Cardiac muscle cell (in vitro differentiated cells and primary cell): ENCODE data around the gene ANKRD40. TPM values are rescaled to one million over a fixed set of nuclear protein-coding genes. Genes with fewer than 3 reads are reported as not detected.
"Not testable (repeated sequence)": the region's sequence is repeated elsewhere in the genome, so short reads cannot be mapped to it uniquely, and the experiment has no call there.

Experiments
- DNase-seq, 2 donors: peaks; one replicate each; pipeline versions ENCODE4 v3.0.0 to v3.0.0-alpha.2; 2010 to 2017; ENCODE audit warnings: low read depth in 1 of 2, low spot score in 1 of 2
- H3K27ac ChIP-seq: fragments of 200-600 bp; sonication (generic); 2 replicates; pipeline ENCODE4 v1.5.1; 2016
- H3K27me3 ChIP-seq: fragments of 200-600 bp; sonication (generic); 2 replicates; pipeline ENCODE4 v1.6.0; 2016; ENCODE audit warnings: control low read depth
- H3K36me3 ChIP-seq: fragments of 200-600 bp; sonication (generic); 2 replicates; pipeline ENCODE4 v1.5.1; 2016; ENCODE audit warnings: control low read depth
- H3K4me1 ChIP-seq: fragments of 200-600 bp; sonication (generic); 2 replicates; pipeline ENCODE4 v1.8.1; 2017; ENCODE audit warnings: low read depth, mild to moderate bottlenecking, mixed run types
- H3K4me3 ChIP-seq: fragments of 200-600 bp; sonication (generic); 2 replicates; pipeline ENCODE4 v1.5.1; 2016; ENCODE audit warnings: mild to moderate bottlenecking
- H3K9me3 ChIP-seq: fragments of 200-600 bp; sonication (generic); 2 replicates; pipeline ENCODE4 v1.5.1; 2017; ENCODE audit warnings: low read depth, mild to moderate bottlenecking, control low read depth
- polyA plus RNA-seq: library from polyadenylated mRNA; unstranded; fragments of >200 nt; fragmentation: Nextera tagmentation; extraction: Ambion mirVana; gene quantifications from 2 replicates; pipeline ENCODE4 v1.2.1, GENCODE V29; 2016
- total RNA-seq: library from RNA; depleted of rRNA; stranded (reverse); fragments of >200 nt; gene quantifications from 2 replicates; pipeline ENCODE4 v1.2.3, GENCODE V29; 2016
- TF ChIP-seq, protein P1 (sequence below): IDR thresholded peaks from 2 replicates; pipeline ENCODE4 v1.5.1; 2012; ENCODE audit warnings: low read depth, mild to moderate bottlenecking, low read length

The ANKRD40 gene
- total and polyA plus RNA-seq, 2 experiments from 2014 or later = 12.3 to 23.6 TPM

- TF ChIP-seq, protein P1, sequence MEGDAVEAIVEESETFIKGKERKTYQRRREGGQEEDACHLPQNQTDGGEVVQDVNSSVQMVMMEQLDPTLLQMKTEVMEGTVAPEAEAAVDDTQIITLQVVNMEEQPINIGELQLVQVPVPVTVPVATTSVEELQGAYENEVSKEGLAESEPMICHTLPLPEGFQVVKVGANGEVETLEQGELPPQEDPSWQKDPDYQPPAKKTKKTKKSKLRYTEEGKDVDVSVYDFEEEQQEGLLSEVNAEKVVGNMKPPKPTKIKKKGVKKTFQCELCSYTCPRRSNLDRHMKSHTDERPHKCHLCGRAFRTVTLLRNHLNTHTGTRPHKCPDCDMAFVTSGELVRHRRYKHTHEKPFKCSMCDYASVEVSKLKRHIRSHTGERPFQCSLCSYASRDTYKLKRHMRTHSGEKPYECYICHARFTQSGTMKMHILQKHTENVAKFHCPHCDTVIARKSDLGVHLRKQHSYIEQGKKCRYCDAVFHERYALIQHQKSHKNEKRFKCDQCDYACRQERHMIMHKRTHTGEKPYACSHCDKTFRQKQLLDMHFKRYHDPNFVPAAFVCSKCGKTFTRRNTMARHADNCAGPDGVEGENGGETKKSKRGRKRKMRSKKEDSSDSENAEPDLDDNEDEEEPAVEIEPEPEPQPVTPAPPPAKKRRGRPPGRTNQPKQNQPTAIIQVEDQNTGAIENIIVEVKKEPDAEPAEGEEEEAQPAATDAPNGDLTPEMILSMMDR = no peak
- no peaks in the 10 kb centered on the region for H3K36me3 ChIP-seq
- DNase-seq = no peak
- no peaks in the 10 kb centered on the region for H3K9me3 ChIP-seq
- no peaks in the 10 kb centered on the region for H3K27me3 ChIP-seq
- no peak overlapping the region for H3K27ac ChIP-seq
- H3K4me1 ChIP-seq = peaks cover 5% of the 10 kb centered on the region
- no peak overlapping the region for H3K4me3 ChIP-seq
These were observed 24.8 kb downstream of the ANKRD40 start for GRCh38 chr17:50682938-50683337.

- TF ChIP-seq, protein P1 = no peak
- Histone ChIP-seq H3K9me3 (no peaks in the 10 kb centered on the region), H3K27ac (no peak overlapping the region), H3K4me1 (peaks cover 5% of the 10 kb centered on the region), H3K27me3 (no peaks in the 10 kb centered on the region), H3K36me3 (no peaks in the 10 kb centered on the region), H3K4me3 (no peak overlapping the region)
- no peak for DNase-seq
These were observed 25.3 kb downstream of the ANKRD40 start for GRCh38 chr17:50682441-50682840.

GRCh38 chr17:50681263-50682200 is 26.2 kb downstream of the ANKRD40 start:
- peak; percentile 52 to 87 for DNase-seq
- TF ChIP-seq, protein P1 = peak; percentile 75

GRCh38 chr17:50680543-50681262 is 27.0 kb downstream of the ANKRD40 start:
- not testable (repeated sequence) for H3K4me3 ChIP-seq

More at GRCh38 chr17:50681263-50682200, 26.2 kb downstream of the ANKRD40 start:
- Histone ChIP-seq H3K4me3 (no peak overlapping the region), H3K27me3 (no peaks in the 10 kb centered on the region), H3K27ac (no peak overlapping the region), H3K9me3 (no peaks in the 10 kb centered on the region), H3K4me1 (peaks cover 5% of the 10 kb centered on the region), H3K36me3 (no peaks in the 10 kb centered on the region)

GRCh38 chr17:50680126-50680525 is 27.6 kb downstream of the ANKRD40 start:
- TF ChIP-seq, protein P1 = no peak

More at GRCh38 chr17:50680543-50681262, 27.0 kb downstream of the ANKRD40 start:
- H3K27ac ChIP-seq, H3K9me3 ChIP-seq, H3K4me1 ChIP-seq, H3K27me3 ChIP-seq, DNase-seq, H3K36me3 ChIP-seq: not testable (repeated sequence)

More at GRCh38 chr17:50680126-50680525, 27.6 kb downstream of the ANKRD40 start:
- no peaks in the 10 kb centered on the region for H3K4me1 ChIP-seq
- DNase-seq = no peak
- no peak overlapping the region for H3K4me3 ChIP-seq
- no peaks in the 10 kb centered on the region for H3K27me3 ChIP-seq
- H3K36me3 ChIP-seq = no peaks in the 10 kb centered on the region
- H3K27ac ChIP-seq = no peak overlapping the region
- H3K9me3 ChIP-seq = no peaks in the 10 kb centered on the region
